DMS53 treated with DMSO at 0.1 percent for 48 hours (cell line): ENCODE results near the gene AACS.
"Not testable (repeated sequence)": the region's sequence is repeated elsewhere in the genome, so short reads cannot be mapped to it uniquely, and the experiment has no call there.

ENCODE experiments used
- DNase-seq: peaks from one replicate; lab custom pipeline; 2025; ENCODE audit not compliant: unreplicated experiment; lab: John Stamatoyannopoulos, UW

The AACS gene

GRCh38 chr12:125055591-125055990 lies 9.6 kb upstream of the AACS start:
- no peak for DNase-seq

- no peak for DNase-seq
These were observed 8.9 kb upstream of the AACS start for GRCh38 chr12:125056306-125056705.

- DNase-seq: no peak
These were observed 7.5 kb upstream of the AACS start for GRCh38 chr12:125057708-125058107.

GRCh38 chr12:125061229-125061628 lies 4.0 kb upstream of the AACS start:
- DNase-seq: no peak

GRCh38 chr12:125063522-125063921 lies 1.7 kb upstream of the AACS start:
- DNase-seq: not testable (repeated sequence)

- DNase-seq: no peak
These were observed 743 bp upstream of the AACS start for GRCh38 chr12:125064492-125064891.

- no peak for DNase-seq
These were observed 810 bp downstream of the AACS start for GRCh38 chr12:125065919-125066570.

GRCh38 chr12:125068391-125068790 lies 3.2 kb downstream of the AACS start:
- DNase-seq: no peak

GRCh38 chr12:125069616-125070015 lies 4.4 kb downstream of the AACS start:
- no peak for DNase-seq

- DNase-seq: no peak
These were observed 4.9 kb downstream of the AACS start for GRCh38 chr12:125070112-125070511.

- DNase-seq: no peak
These were observed 5.6 kb downstream of the AACS start for GRCh38 chr12:125070661-125071390.

- DNase-seq: no peak
These were observed 6.2 kb downstream of the AACS start for GRCh38 chr12:125071456-125071855.

GRCh38 chr12:125072496-125072895 lies 7.3 kb downstream of the AACS start:
- DNase-seq: no peak

- not testable (repeated sequence) for DNase-seq
These were observed 9.1 kb downstream of the AACS start for GRCh38 chr12:125074294-125074693.

- no peak for DNase-seq
These were observed 10.9 kb downstream of the AACS start for GRCh38 chr12:125076103-125076502.

GRCh38 chr12:125079084-125079483 lies 13.8 kb downstream of the AACS start:
- DNase-seq: no peak

- no peak for DNase-seq
These were observed 14.7 kb downstream of the AACS start for GRCh38 chr12:125079648-125080645.

- DNase-seq: peak; percentile 99
These were observed 16.2 kb downstream of the AACS start for GRCh38 chr12:125081427-125081826.

- DNase-seq: no peak
These were observed 17.8 kb downstream of the AACS start for GRCh38 chr12:125083072-125083471.

- not testable (repeated sequence) for DNase-seq
These were observed 23.0 kb downstream of the AACS start for GRCh38 chr12:125088199-125088598.

GRCh38 chr12:125089083-125089482 lies 23.8 kb downstream of the AACS start:
- DNase-seq: no peak
